HG02798 (cell line): ENCODE measurements around the gene SHC4.
A peak's percentile ranks its signal among the peaks of the same experiment; 100 is the strongest.

Experiments used
- ATAC-seq: cut with Tn5 transposase; IDR thresholded peaks from one replicate; pipeline ENCODE4 v1.9.1; 2021; ENCODE audit warnings: mild to moderate bottlenecking; ENCODE audit not compliant: unreplicated experiment, poor library complexity

The SHC4 gene

DNA sequence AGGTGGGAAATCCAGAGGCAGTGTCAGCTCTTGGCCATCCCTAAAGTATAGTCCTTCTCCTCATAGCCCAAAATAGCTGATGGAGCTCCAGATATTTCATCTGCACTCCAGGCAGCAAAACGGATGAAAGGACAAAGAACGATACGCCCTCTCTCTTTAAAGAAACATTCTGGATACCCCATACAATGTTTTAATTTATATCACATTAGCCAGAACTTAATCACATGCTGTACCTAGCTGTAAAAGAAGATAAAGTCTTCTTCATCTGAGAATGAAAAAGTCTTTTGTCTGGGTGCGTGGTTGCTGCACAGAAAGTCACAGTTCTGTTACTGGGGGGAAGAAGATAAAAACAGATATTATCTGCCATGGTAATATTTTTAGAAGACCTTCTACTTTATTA, 4.3 kb upstream of the SHC4 start:
- no peak for ATAC-seq

- no peak for ATAC-seq
Measured at GRCh38 chr15:48967336-48967735, 3.6 kb upstream of the SHC4 start.

- ATAC-seq = peak; percentile 80
Measured at GRCh38 chr15:48966595-48967301, 3.0 kb upstream of the SHC4 start.

DNA sequence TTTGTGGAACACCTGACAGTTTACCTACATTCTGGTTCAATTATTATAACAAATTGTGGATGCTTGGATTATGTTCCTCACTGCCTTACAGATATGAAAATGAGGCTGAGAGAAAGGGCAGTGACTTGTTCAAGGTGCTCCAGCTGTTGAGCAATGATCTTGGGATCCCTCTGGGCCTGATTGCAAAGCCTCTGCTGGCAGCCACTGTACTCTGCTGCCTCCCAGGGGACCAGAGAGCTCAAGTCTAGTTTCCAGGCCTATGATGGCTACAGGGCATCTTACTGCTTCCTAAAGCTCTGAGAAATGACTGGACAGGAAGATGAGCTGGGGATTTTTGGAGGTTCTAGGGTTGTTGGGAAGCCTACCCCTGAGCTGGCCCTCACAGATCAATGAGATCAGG, 2.3 kb upstream of the SHC4 start:
- peak; percentile 63 for ATAC-seq

DNA sequence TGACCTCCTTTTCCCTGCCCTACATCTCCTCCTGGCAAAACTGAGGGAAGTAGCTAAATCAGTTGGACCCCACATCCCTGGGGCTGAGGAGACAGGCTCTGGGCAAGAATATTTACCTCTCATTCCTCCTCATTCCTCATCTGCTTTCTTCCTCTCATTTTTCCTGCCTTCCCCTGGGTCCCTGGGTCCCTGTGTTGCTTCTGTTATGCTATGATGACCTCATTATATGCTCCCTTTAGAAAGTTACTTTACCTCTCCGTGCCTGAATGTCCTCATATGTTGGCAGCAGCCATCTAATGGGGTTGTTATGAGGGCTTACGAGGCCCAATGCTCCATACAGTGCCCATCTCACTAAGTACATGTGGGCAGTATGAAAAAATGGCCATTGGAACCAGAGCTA, 1.2 kb upstream of the SHC4 start:
- no peak for ATAC-seq

- no peak for ATAC-seq
Measured at GRCh38 chr15:48962662-48963523, 826 bp downstream of the SHC4 start.

- ATAC-seq = no peak
Measured at GRCh38 chr15:48955967-48956366, 7.8 kb downstream of the SHC4 start.

- ATAC-seq = no peak
Measured at GRCh38 chr15:48955370-48955769, 8.3 kb downstream of the SHC4 start.

DNA sequence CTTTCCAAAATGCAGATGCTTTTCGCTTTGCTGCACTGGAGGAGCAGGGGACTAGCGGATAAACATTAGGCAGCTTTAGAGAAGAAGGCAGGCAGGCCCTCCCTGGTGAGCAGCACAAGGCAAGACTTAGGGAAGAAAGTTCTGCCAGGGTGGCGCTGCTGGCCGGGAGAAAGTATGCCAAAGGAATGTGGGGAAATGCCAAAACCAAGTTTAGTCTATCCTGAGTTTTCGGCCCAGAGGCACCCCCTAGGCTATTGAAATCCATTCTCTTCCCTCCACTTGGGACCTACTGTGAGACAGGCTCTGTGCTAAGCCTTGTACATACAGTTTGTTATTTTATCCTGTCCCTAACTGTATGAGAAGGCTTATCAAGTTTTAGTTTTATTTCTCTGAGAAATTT, 9.2 kb downstream of the SHC4 start:
- ATAC-seq = no peak

DNA sequence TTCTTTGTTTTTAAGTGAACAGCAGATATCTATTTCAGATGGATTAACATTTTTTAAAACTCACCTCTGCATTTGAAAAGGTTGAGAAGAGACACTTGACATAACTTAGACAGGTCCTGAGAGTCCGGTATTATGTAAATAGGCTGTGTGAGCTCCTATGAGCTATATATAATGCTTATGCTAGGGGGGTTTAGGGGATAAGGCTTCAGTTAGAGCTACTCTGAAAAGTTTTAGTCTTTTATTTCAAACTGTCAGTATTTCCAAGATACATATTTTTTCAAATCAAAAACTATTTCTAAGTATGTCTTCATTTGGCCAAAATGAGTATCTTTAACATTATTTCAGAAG, 16.9 kb downstream of the SHC4 start:
- ATAC-seq = no peak

DNA sequence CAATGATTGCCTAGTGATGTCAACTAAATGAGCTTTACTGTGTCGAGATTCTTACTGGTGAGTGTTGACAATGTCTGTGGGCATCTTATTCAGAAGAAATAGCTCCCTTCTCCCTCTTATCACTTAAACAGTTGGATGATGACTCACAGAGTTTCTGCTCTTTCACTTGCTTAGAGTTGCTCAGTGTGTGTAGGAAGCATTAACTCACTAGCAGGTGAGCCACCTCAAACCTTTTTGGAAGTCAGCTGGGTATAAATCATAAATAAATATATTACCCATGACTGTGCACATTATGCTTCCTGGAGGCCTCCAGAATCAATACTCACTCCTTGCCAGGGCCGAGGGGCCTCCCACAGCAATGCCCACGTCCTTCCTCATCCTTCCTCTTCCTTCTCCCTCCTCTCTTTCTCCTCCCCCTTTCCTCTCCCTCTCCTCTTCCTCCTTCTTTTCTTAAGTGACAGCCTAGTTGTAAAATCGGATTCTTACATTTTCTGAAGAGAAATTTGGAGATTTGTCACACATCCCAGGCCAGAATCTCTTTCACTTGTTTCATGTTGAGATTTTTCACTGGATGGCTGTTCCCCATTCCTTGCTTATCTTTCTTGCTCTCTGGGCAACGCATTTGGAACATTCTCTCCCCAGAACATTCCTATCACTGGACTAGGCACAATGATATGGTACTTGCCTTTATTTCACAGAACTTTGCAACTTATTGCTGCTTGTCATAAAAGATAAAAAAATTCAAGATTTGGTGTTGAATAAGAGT, 17.5 kb downstream of the SHC4 start:
- ATAC-seq = peak; percentile 50

DNA sequence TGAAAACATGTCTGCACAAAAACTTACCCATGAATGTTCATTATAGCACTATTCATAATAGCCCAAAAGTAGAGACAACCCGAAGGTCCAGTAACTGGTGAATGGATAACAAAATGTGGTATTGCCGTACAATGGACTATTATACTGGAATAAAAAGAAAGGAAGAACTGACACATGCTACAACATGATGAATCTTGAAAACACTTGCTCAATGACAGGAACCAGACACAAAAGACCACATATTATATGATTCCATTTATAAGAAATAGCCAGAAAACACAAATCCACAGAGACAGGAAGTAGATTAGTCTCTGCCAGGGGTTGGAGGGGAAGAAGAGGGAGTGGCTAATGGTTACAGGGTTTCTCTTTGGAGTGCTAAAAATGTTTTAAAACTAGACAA, 18.3 kb downstream of the SHC4 start:
- ATAC-seq = no peak

DNA sequence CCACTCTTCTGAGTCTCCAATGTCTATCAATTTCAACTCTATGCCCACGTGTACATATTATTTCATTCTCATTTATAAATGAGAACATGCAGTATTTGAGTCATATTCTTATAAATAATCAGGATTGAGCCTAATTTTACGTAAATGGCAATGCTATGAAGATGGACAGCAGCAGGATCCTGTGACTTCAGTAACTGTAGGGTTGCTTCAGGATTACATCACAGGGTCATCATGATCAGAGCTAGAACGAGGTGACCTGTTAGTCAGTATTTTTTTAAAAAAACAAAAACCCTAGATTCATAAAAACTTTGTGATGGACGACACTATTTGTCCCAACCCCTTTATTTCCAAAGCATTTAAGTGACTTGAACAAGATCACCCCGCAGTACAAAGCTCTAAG, 21.8 kb downstream of the SHC4 start:
- no peak for ATAC-seq

- peak; percentile 97 for ATAC-seq
Measured at GRCh38 chr15:48940508-48940907, 23.2 kb downstream of the SHC4 start.

- no peak for ATAC-seq
Measured at GRCh38 chr15:48939648-48940047, 24.1 kb downstream of the SHC4 start.

- no peak for ATAC-seq
Measured at GRCh38 chr15:48937886-48938285, 25.8 kb downstream of the SHC4 start.

GRCh38 chr15:48936666-48937065, 27.1 kb downstream of the SHC4 start:
- no peak for ATAC-seq

DNA sequence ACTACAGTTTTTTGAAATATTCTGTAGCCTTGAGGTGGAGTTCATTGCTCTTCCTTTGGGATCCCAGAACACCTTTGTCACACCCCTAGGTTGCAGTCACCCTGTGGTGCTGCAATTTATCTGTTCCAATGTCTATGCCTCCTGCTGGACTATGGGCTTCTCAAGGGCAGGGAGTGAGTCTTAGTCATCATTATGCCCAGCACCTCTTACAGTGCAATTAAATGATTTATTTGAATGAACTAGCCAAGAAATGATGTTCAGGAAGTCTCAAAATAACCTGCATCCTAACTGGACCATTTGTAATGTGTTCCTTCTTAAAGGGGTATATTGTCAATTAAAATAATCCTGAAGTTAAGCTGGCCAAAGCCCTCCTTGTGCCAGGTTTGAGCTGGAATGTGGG, 28.5 kb downstream of the SHC4 start:
- ATAC-seq = no peak

DNA sequence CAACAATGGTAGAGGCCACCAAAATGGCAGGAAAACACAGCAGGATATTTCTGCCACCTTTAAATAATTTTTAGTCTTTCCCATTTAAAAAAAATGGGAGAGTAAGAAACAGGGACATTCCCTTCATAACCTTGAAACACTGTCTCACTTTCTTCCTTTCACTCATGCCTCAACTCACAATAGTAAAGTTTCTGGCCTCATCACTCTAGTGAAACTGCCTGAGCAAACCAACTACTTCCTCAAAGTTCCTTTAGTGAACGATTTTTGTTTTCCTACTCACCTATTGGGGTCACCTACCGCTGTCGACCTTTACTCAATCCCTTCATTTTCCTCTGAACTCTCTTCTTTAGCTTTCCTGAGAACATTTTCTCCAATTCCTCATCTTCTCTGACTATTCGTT, 33.0 kb downstream of the SHC4 start:
- ATAC-seq = no peak

DNA sequence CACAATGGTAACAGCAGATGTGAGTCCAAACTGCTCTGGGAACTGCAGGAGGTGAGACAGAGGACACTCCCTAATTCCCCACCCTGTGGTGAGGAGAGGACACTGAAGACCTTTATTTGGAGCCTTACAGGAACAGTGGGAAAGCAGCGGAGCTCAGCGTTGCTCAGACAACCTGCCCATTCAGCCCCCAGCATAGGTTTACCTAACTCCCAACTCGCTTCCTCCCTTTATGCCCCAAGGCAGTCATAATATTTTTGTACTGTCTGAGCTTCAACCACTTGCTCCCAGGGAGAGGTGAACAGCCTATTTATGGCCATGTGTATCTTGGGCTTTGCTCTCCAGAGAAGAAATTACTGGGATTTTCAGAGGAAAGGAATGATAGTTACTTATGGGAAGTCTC, 34.1 kb downstream of the SHC4 start:
- ATAC-seq = no peak

DNA sequence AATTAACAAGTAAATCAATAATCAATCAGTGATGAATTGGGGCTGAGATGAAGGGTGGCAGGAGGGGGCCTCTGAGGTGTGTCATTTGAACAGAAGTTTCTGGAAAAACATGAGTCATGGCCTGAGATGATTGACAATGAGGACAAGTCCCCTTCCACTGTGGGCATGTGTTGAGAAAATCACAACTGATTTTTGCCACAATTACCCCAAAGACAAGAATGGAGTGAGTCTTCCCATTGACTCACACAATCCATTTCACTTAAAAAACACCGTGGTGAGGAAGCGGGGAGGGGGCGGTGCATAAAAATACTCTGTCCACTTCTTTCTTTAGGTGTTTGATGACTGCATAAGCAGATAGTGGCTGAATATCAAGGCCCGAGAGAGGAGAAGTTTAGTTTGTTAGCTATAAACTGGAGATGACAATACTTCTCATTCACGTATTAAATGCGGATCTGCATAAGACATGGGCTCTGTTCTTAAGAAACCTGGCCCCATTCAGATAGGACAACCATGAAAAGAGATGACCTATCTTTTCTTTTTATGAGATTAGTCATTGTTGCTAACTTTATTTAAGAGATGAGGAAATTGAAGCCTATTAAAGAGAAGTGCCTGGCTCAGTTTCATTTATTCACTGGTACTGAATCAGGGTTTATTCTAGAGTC, 34.7 kb downstream of the SHC4 start:
- ATAC-seq = peak; percentile 36
